OCI-M2 (cell line): ENCODE data around the gene NOM1.

Source experiments
- DNase-seq: peaks from one replicate; lab custom pipeline; 2025; ENCODE audit not compliant: unreplicated experiment; lab: John Stamatoyannopoulos, UW

NOM1 gene

GRCh38 chr7:157003445-157003755 is 53.9 kb downstream of the NOM1 start:
- DNase-seq = no peak

GRCh38 chr7:157003756-157004520 is 54.4 kb downstream of the NOM1 start:
- DNase-seq = no peak

- DNase-seq = no peak
These were observed 55.3 kb downstream of the NOM1 start for GRCh38 chr7:157004521-157005455.

- no peak for DNase-seq
These were observed 56.1 kb downstream of the NOM1 start for GRCh38 chr7:157005456-157006204.

GRCh38 chr7:157006205-157006747 is 56.8 kb downstream of the NOM1 start:
- DNase-seq = no peak

- no peak for DNase-seq
These were observed 57.4 kb downstream of the NOM1 start for GRCh38 chr7:157006829-157007469.

GRCh38 chr7:157007470-157008066 is 58.1 kb downstream of the NOM1 start:
- DNase-seq = no peak

GRCh38 chr7:157008206-157009169 is 59.0 kb downstream of the NOM1 start:
- no peak for DNase-seq

- DNase-seq = no peak
These were observed 59.8 kb downstream of the NOM1 start for GRCh38 chr7:157009170-157009777.

GRCh38 chr7:157009778-157010587 is 60.5 kb downstream of the NOM1 start:
- DNase-seq = no peak

- peak; percentile 41 for DNase-seq
These were observed 61.2 kb downstream of the NOM1 start, which contains the start of gene MNX1 for GRCh38 chr7:157010588-157011332. Gene MNX1, minus strand, starts transcription at chr7:157010663. Its CDS starts 313 bp downstream, at chr7:157010350.

- no peak for DNase-seq
These were observed 62.0 kb downstream of the NOM1 start for GRCh38 chr7:157011333-157012112.

GRCh38 chr7:157012113-157012547 is 62.6 kb downstream of the NOM1 start:
- DNase-seq = no peak

- no peak for DNase-seq
These were observed 63.6 kb downstream of the NOM1 start for GRCh38 chr7:157013101-157013500.

- no peak for DNase-seq
These were observed 64.4 kb downstream of the NOM1 start for GRCh38 chr7:157013602-157014549.
